Gastrocnemius medialis (tissue), 4 donors: ENCODE data around the gene SCARB1. TPM values are rescaled to one million over a fixed set of nuclear protein-coding genes. Genes with fewer than 3 reads are reported as not detected.

Experiments used
- ATAC-seq, 2 donors: fragments of 150-250 bp; one replicate each; pipeline ENCODE4 v1.9.1; 2016
- DNase-seq, 2 donors: peaks; one replicate each; pipeline ENCODE4 v3.0.0-alpha.2; 2019
- H3K27ac ChIP-seq, 4 donors: fragments of 200-600 bp; sonication (generic); 1 replicate in 1 of 4; 2 replicates in 3 of 4; pipeline ENCODE4 v1.5.1; 2016 to 2018; ENCODE audit warnings: mild to moderate bottlenecking in 2 of 4, moderate library complexity in 1 of 4
- H3K27me3 ChIP-seq, 3 donors: fragments of 200-600 bp; sonication (generic) in 2 of 3; 1 replicate in 1 of 3; 2 replicates in 2 of 3; pipeline versions ENCODE4 v1.5.1 to v1.6.0; 2016 to 2019; ENCODE audit warnings: mild to moderate bottlenecking in 1 of 3, moderate library complexity in 1 of 3
- H3K36me3 ChIP-seq, 2 donors: fragments of 200-600 bp; sonication (generic) in 1 of 2; one replicate each; pipeline ENCODE4 v1.5.1; 2017 to 2018
- H3K4me1 ChIP-seq, 2 donors: fragments of 200-600 bp; sonication (generic) in 1 of 2; one replicate each; pipeline ENCODE4 v1.5.1; 2016 to 2017; ENCODE audit warnings: mild to moderate bottlenecking in 2 of 2
- H3K4me3 ChIP-seq, 4 donors: fragments of 200-600 bp; sonication (generic) in 3 of 4; 1 replicate in 1 of 4; 2 replicates in 3 of 4; pipeline ENCODE4 v1.5.1; 2016 to 2019; ENCODE audit warnings: mild to moderate bottlenecking in 2 of 4
- H3K9me3 ChIP-seq, 3 donors: fragments of 200-600 bp; sonication (generic) in 2 of 3; 1 replicate in 1 of 3; 2 replicates in 2 of 3; pipeline ENCODE4 v1.5.1; 2016 to 2019
- CTCF ChIP-seq, 5 experiments: fragments of 450-650 bp in 3 of 5; fragments of 200-600 bp in 2 of 5; sonication (generic) in 2 of 5; IDR thresholded peaks in 4 of 5; conservative IDR thresholded peaks in 1 of 5; 1 replicate in 4 of 5; 2 replicates in 1 of 5; pipeline ENCODE4 v1.5.1; 2016 to 2019; ENCODE audit warnings: antibody characterized with exemption in 5 of 5, mild to moderate bottlenecking in 3 of 5, moderate library complexity in 3 of 5
- POLR2A ChIP-seq, 2 donors: fragments of 450-650 bp; IDR thresholded peaks; one replicate each; pipeline ENCODE4 v1.6.1; 2017; ENCODE audit warnings: antibody characterized with exemption in 2 of 2, mild to moderate bottlenecking in 2 of 2, moderate library complexity in 2 of 2
- in situ Hi-C, 4 donors: fragments of 200-750 bp; cut with MboI; loops; one replicate each; pipeline versions ENCODE4 v1.15.0 to v1.8.0; 2017; ENCODE audit warnings: low sequenced_read_pairs in 4 of 4
- intact Hi-C: fragments of 100-400 bp; cut with DNase I; formaldehyde crosslinking; loops from one replicate; pipeline ENCODE4 v1.15.1; 2023; ENCODE audit warnings: low total_unique reads
- total RNA-seq, 4 donors: library from RNA; depleted of rRNA; stranded (reverse); fragments of >200 nt; gene quantifications; one replicate each; pipeline versions ENCODE4 v1.1.0 to v1.2.3, GENCODE V29; 2016

The SCARB1 gene
- total RNA-seq, 4 donors from 2014 or later: 5.4 to 8.7 (median 6.2) TPM

GRCh38 chr12:124759841-124760503, 103.7 kb downstream of the SCARB1 start:
- TF ChIP-seq CTCF (IDR thresholded peaks at IDR 0.05 in 4 of 5, conservative IDR thresholded peaks at IDR 0.05 in 1 of 5) (no peak), POLR2A (IDR thresholded peaks at IDR 0.05) (no peak)
- in situ Hi-C loops: loop anchor here (10.0 to 25.0 kb wide), 6 partner anchors 185 to 725 kb away; no protein-coding TSS in a partner anchor
- no peak for ATAC-seq
- DNase-seq: no peak
- no peak overlapping the region for H3K4me3 ChIP-seq
- H3K9me3 ChIP-seq: no peaks in the 10 kb centered on the region
- intact Hi-C loops: loop anchor here (10.0 kb wide), 1 partner anchor 135 kb away; no protein-coding TSS in a partner anchor
- no peak overlapping the region for H3K27ac ChIP-seq
- no peaks in the 10 kb centered on the region for H3K36me3 ChIP-seq
- H3K27me3 ChIP-seq: no peaks in the 10 kb centered on the region
- peaks cover 32 to 37% of the 10 kb centered on the region in 2 donors for H3K4me1 ChIP-seq

GRCh38 chr12:124758266-124759220, 105.1 kb downstream of the SCARB1 start:
- H3K27ac ChIP-seq: no peak overlapping the region
- no peak for ATAC-seq
- H3K4me1 ChIP-seq: peaks cover 34 to 42% of the 10 kb centered on the region in 2 donors
- no peak for DNase-seq
- TF ChIP-seq CTCF (IDR thresholded peaks at IDR 0.05 in 4 of 5, conservative IDR thresholded peaks at IDR 0.05 in 1 of 5): no peak
- no peak for TF ChIP-seq POLR2A (IDR thresholded peaks at IDR 0.05)
- no peaks in the 10 kb centered on the region for H3K27me3 ChIP-seq
- in situ Hi-C loops: loop anchor here in 2 of 4 donors (25.0 kb wide), 1 partner anchor 396 kb away; no protein-coding TSS in a partner anchor
- H3K9me3 ChIP-seq: no peaks in the 10 kb centered on the region
- H3K4me3 ChIP-seq: no peak overlapping the region
- intact Hi-C loops: no loop called here
- no peaks in the 10 kb centered on the region for H3K36me3 ChIP-seq

- DNase-seq (no peak), ATAC-seq (no peak)
- Histone ChIP-seq H3K36me3 (no peaks in the 10 kb centered on the region), H3K4me1 (peaks cover 40 to 50% of the 10 kb centered on the region in 2 donors), H3K4me3 (no peak overlapping the region), H3K27me3 (no peaks in the 10 kb centered on the region), H3K27ac (no peak overlapping the region), H3K9me3 (no peaks in the 10 kb centered on the region)
- in situ Hi-C loops (loop anchor here in 2 of 4 donors (25.0 kb wide), 1 partner anchor 395 kb away; no protein-coding TSS in a partner anchor), intact Hi-C loops (no loop called here)
- TF ChIP-seq POLR2A (IDR thresholded peaks at IDR 0.05): no peak
- TF ChIP-seq CTCF (IDR thresholded peaks at IDR 0.05 in 4 of 5, conservative IDR thresholded peaks at IDR 0.05 in 1 of 5): no peak
Measured at GRCh38 chr12:124757329-124757728, 106.3 kb downstream of the SCARB1 start.

- H3K4me3 ChIP-seq: no peak overlapping the region
- intact Hi-C loops (no loop called here), in situ Hi-C loops (loop anchor here in 2 of 4 donors (25.0 kb wide), 1 partner anchor 394 kb away; no protein-coding TSS in a partner anchor)
- TF ChIP-seq CTCF (IDR thresholded peaks at IDR 0.05 in 4 of 5, conservative IDR thresholded peaks at IDR 0.05 in 1 of 5) (no peak), POLR2A (IDR thresholded peaks at IDR 0.05) (no peak)
- DNase-seq (no peak), ATAC-seq (no peak)
- H3K36me3 ChIP-seq: no peaks in the 10 kb centered on the region
- H3K27ac ChIP-seq: peak overlapping the region in 2 of 4 donors; percentile 87 to 92
- H3K27me3 ChIP-seq: no peaks in the 10 kb centered on the region
- peaks cover 40 to 51% of the 10 kb centered on the region in 2 donors for H3K4me1 ChIP-seq
- H3K9me3 ChIP-seq: no peaks in the 10 kb centered on the region
Measured at GRCh38 chr12:124756760-124757159, 106.9 kb downstream of the SCARB1 start.
